K562 treated with DMSO at 1 percent for 12 hours (cell line): ENCODE results near the gene RFC2. TPM values are rescaled to one million over a fixed set of nuclear protein-coding genes. Genes with fewer than 3 reads are reported as not detected.

Experiments
- total RNA-seq: library from RNA; unstranded; fragments of 300-600 nt; gene quantifications from 2 replicates; pipeline ENCODE4 v1.2.3, GENCODE V29; 2022; ENCODE audit not compliant: insufficient read depth

Gene RFC2
- 115 and 158 TPM in 2 replicates for total RNA-seq

DNA sequence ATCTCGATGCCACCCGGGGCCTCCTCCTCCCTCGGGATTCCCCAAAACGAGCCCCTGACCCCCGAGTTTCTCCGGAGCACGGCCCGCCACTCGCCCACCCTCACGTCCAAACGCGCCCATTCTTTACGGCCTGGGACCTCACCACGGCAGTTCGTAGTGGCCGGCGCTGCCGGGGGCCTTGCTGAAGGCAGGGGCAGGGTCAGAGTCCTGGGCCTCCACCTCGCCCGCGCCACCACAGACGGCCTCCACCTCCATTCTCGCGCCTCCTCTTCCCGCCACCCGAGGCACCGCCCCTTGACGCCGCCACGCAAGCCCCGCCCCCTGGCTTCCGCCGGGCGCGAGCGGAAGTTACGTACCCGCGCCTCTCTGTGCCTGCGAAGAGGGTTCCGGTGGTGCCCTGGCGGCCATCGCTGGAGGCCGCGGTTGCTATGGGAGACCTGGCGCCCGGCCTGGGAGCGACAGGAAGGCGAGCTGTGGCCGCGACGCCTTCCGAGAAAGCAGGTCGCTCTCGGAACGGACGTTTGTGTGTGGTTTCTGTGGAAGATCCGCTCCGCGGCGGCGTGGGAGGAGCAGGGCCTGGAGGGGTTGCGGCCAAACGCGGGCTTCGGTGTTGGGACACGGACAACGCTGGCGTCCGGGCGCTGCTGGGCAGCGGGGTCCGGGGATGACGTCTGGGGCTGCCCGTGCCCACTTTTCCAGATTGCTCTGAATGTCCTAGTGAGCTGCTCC lies at the start of gene RFC2:
TSS of gene RFC2 (minus strand) at position 271 of the 729 bp plus-strand sequence. CDS start at position 255, 16 bp downstream.

DNA sequence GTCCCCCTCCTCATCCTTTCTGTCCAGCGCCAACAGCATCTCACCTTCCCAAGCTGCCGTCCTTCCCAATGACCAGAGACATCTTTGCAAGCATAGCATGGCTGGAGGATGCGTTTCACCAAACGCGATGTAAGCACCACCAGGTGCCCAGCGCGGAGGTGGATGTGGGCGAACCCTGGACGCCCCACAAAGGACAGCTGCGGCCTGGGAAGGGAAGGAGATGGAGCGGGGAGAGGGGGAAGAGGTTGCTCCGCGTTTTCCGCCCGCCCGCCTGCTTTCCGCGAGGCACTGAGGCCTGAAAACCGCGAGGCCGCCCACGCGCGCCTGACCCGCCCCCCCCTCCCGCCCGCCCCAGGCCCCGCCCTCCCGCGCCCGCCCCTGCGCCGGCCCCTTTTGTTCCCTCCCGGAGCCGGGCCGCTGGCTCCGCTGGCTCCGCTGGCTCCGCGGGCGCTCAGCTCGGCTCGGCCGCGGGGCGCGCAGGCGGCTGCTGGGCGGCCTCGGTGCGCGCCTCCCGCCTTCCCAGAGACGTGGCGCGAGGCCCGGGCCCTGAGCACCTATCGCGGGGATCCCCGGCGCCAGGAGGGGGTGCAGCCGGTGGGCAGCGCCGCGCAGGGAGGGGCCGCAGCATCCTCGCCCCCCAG lies 34.9 kb upstream of the RFC2 start, which contains the start of gene CLIP2:
TSS of gene CLIP2 (plus strand) at position 390 of the 641 bp plus-strand sequence. CDS start 28,140 bp downstream, outside the sequence.

Other genes with a start within 250 kb of the RFC2 start
- gene ELN, start 226.2 kb downstream of the RFC2 start, total RNA-seq: not detected in 2 replicates
- 11.0 and 16.2 TPM in 2 replicates for gene LIMK1, start 170.6 kb downstream of the RFC2 start, total RNA-seq
- gene EIF4H, start 80.0 kb downstream of the RFC2 start, total RNA-seq: 282 and 443 TPM in 2 replicates
- gene LAT2, start 44.4 kb downstream of the RFC2 start, total RNA-seq: 0.52 and 0.67 TPM in 2 replicates
- 5.3 and 10.5 TPM in 2 replicates for gene CLIP2, start 35.0 kb upstream of the RFC2 start, total RNA-seq
- 37.3 and 43.6 TPM in 2 replicates for gene GTF2IRD1, start 199.5 kb upstream of the RFC2 start, total RNA-seq